HEK293T (cell line): ENCODE measurements around the gene MFSD6L.

Experiments
- ARNT ChIP-seq: fragments of 450-650 bp; IDR thresholded peaks from 2 replicates; pipeline ENCODE4 v1.6.1; 2017; ENCODE audit warnings: mild to moderate bottlenecking
- BHLHE40 ChIP-seq: fragments of 450-650 bp; IDR thresholded peaks from 2 replicates; pipeline ENCODE4 v1.6.1; 2016; ENCODE audit warnings: mild to moderate bottlenecking, moderate library complexity, borderline replicate concordance
- CTBP1 ChIP-seq: fragments of 450-650 bp; IDR thresholded peaks from 2 replicates; pipeline ENCODE4 v1.6.1; 2016; ENCODE audit warnings: borderline replicate concordance
- ELF4 ChIP-seq: fragments of 450-650 bp; IDR thresholded peaks from 2 replicates; pipeline ENCODE4 v1.6.1; 2017; ENCODE audit warnings: antibody characterized with exemption
- FOXA1 ChIP-seq: fragments of 450-650 bp; IDR thresholded peaks from 2 replicates; pipeline ENCODE4 v1.6.1; 2016; ENCODE audit warnings: mild to moderate bottlenecking
- FOXK2 ChIP-seq: fragments of 450-650 bp; IDR thresholded peaks from 2 replicates; pipeline ENCODE4 v1.6.1; 2016; ENCODE audit warnings: mild to moderate bottlenecking
- FOXM1 ChIP-seq: fragments of 450-650 bp; IDR thresholded peaks from 2 replicates; pipeline ENCODE4 v1.6.1; 2017; ENCODE audit warnings: mild to moderate bottlenecking, borderline replicate concordance
- L3MBTL2 ChIP-seq: fragments of 450-650 bp; conservative IDR thresholded peaks from 2 replicates; pipeline ENCODE4 v1.6.1; 2016; ENCODE audit warnings: mild to moderate bottlenecking
- NFRKB ChIP-seq: fragments of 450-650 bp; IDR thresholded peaks from 2 replicates; pipeline ENCODE4 v1.6.1; 2016; ENCODE audit warnings: mild to moderate bottlenecking, moderate library complexity
- SP1 ChIP-seq: fragments of 450-650 bp; IDR thresholded peaks from 2 replicates; pipeline ENCODE4 v1.6.1; 2017
- SUZ12 ChIP-seq: fragments of 450-650 bp; IDR thresholded peaks from 2 replicates; pipeline ENCODE4 v1.6.1; 2016; ENCODE audit warnings: mild to moderate bottlenecking
- ZNF384 ChIP-seq: fragments of 450-650 bp; IDR thresholded peaks from 2 replicates; pipeline ENCODE4 v1.6.1; 2016

- TF ChIP-seq SP1 (no peak), NFRKB (no peak), CTBP1 (no peak), ZNF384 (no peak), ELF4 (no peak), FOXM1 (no peak), FOXK2 (no peak), L3MBTL2 (no peak), ARNT (no peak), SUZ12 (no peak), BHLHE40 (no peak), FOXA1 (no peak)
These were observed 22.3 kb downstream of the MFSD6L start for GRCh38 chr17:8776881-8777280.
